HepG2 (cell line): ENCODE data around the gene KIF26B.

Experiments used
- FOXK2 ChIP-seq: fragments of 450-650 bp; IDR thresholded peaks from 2 replicates; pipeline ENCODE4 v1.6.1; 2016
- FOXM1 ChIP-seq: sonication (generic); formaldehyde crosslinking; IDR thresholded peaks from 2 replicates; pipeline ENCODE4 v1.5.0; 2020; ENCODE audit warnings: missing genetic modification reagents
- RXRA ChIP-seq: sonication (generic); formaldehyde crosslinking; IDR thresholded peaks from 2 replicates; pipeline ENCODE4 v1.5.1; 2020; ENCODE audit warnings: missing genetic modification reagents
- SMARCE1 ChIP-seq: fragments of 450-650 bp; IDR thresholded peaks from 2 replicates; pipeline ENCODE4 v1.6.1; 2017; ENCODE audit warnings: borderline replicate concordance
- TAF1 ChIP-seq: sonication (generic); formaldehyde crosslinking; IDR thresholded peaks from 2 replicates; pipeline ENCODE4 v1.4.0; 2020; ENCODE audit warnings: missing genetic modification reagents
- ZNF230 ChIP-seq: sonication (generic); formaldehyde crosslinking; IDR thresholded peaks from 2 replicates; pipeline ENCODE4 v1.4.0; 2020; ENCODE audit warnings: mild to moderate bottlenecking, missing genetic modification reagents
- ZSCAN20 ChIP-seq: sonication (generic); formaldehyde crosslinking; IDR thresholded peaks from 2 replicates; pipeline ENCODE4 v1.4.0; 2020; ENCODE audit warnings: missing genetic modification reagents, mild to moderate bottlenecking, borderline replicate concordance
- TF ChIP-seq, protein P1 (sequence below): sonication (generic); formaldehyde crosslinking; IDR thresholded peaks from 2 replicates; pipeline ENCODE4 v1.5.0; 2020; ENCODE audit warnings: missing genetic modification reagents
- TF ChIP-seq, protein P2 (sequence below): IDR thresholded peaks from 2 replicates; pipeline ENCODE4 v1.6.1; 2016; ENCODE audit warnings: low read depth, missing genetic modification reagents, missing compliant biosample characterization

DNA sequence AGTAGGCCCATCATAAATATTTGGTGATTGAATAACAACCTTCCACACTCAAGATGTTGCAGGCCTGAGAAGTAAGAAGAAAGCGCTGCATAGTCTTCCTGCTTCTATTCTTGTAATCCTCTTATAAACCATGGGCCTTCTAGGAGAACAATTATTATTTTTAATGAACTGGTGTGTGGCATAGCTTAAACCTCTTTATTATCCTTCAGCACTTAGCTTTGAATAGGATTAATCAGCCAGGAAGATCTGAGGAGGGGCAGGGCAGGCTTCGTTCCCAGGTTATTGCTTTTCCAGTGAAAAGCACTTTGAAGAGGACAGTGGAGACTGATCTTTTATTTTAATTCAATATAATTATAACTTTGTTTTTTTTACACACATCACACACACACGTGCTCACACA is 42.3 kb downstream of the KIF26B start:
- no peak for TF ChIP-seq SMARCE1
- no peak for TF ChIP-seq ZNF230 (CRISPR knock-in tag)
- no peak for TF ChIP-seq RXRA (CRISPR knock-in tag)
- no peak for TF ChIP-seq FOXM1 (CRISPR knock-in tag)
- TF ChIP-seq, protein P1, sequence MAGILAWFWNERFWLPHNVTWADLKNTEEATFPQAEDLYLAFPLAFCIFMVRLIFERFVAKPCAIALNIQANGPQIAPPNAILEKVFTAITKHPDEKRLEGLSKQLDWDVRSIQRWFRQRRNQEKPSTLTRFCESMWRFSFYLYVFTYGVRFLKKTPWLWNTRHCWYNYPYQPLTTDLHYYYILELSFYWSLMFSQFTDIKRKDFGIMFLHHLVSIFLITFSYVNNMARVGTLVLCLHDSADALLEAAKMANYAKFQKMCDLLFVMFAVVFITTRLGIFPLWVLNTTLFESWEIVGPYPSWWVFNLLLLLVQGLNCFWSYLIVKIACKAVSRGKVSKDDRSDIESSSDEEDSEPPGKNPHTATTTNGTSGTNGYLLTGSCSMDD (CRISPR knock-in tag) = no peak
- TF ChIP-seq ZSCAN20 (CRISPR knock-in tag) = no peak
- TF ChIP-seq, protein P2, sequence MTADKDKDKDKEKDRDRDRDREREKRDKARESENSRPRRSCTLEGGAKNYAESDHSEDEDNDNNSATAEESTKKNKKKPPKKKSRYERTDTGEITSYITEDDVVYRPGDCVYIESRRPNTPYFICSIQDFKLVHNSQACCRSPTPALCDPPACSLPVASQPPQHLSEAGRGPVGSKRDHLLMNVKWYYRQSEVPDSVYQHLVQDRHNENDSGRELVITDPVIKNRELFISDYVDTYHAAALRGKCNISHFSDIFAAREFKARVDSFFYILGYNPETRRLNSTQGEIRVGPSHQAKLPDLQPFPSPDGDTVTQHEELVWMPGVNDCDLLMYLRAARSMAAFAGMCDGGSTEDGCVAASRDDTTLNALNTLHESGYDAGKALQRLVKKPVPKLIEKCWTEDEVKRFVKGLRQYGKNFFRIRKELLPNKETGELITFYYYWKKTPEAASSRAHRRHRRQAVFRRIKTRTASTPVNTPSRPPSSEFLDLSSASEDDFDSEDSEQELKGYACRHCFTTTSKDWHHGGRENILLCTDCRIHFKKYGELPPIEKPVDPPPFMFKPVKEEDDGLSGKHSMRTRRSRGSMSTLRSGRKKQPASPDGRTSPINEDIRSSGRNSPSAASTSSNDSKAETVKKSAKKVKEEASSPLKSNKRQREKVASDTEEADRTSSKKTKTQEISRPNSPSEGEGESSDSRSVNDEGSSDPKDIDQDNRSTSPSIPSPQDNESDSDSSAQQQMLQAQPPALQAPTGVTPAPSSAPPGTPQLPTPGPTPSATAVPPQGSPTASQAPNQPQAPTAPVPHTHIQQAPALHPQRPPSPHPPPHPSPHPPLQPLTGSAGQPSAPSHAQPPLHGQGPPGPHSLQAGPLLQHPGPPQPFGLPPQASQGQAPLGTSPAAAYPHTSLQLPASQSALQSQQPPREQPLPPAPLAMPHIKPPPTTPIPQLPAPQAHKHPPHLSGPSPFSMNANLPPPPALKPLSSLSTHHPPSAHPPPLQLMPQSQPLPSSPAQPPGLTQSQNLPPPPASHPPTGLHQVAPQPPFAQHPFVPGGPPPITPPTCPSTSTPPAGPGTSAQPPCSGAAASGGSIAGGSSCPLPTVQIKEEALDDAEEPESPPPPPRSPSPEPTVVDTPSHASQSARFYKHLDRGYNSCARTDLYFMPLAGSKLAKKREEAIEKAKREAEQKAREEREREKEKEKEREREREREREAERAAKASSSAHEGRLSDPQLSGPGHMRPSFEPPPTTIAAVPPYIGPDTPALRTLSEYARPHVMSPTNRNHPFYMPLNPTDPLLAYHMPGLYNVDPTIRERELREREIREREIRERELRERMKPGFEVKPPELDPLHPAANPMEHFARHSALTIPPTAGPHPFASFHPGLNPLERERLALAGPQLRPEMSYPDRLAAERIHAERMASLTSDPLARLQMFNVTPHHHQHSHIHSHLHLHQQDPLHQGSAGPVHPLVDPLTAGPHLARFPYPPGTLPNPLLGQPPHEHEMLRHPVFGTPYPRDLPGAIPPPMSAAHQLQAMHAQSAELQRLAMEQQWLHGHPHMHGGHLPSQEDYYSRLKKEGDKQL (CRISPR knock-in tag) = no peak
- TF ChIP-seq TAF1 (CRISPR knock-in tag) = no peak
- TF ChIP-seq FOXK2 = no peak
